Gastroesophageal sphincter (tissue), 3 donors: Measurements from ENCODE around the gene TSHZ2.

Experiments
- CTCF ChIP-seq, 4 experiments: fragments of 200-600 bp in 2 of 4; fragments of 450-650 bp in 2 of 4; sonication (generic) in 1 of 4; IDR thresholded peaks; one replicate each; pipeline ENCODE4 v1.5.1; 2017 to 2019; ENCODE audit warnings: antibody characterized with exemption in 4 of 4, mild to moderate bottlenecking in 2 of 4, moderate library complexity in 2 of 4
- POLR2A ChIP-seq, 2 donors: fragments of 450-650 bp; IDR thresholded peaks; one replicate each; pipeline ENCODE4 v1.6.1; 2017; ENCODE audit warnings: antibody characterized with exemption in 2 of 2, mild to moderate bottlenecking in 2 of 2, moderate library complexity in 1 of 2

GRCh38 chr20:53068241-53068640 is 96.1 kb downstream of the TSHZ2 start:
- TF ChIP-seq CTCF (IDR thresholded peaks at IDR 0.05) (no peak), POLR2A (IDR thresholded peaks at IDR 0.05) (no peak)
